ENCODE measurements around the gene CACNA1S.

DNA sequence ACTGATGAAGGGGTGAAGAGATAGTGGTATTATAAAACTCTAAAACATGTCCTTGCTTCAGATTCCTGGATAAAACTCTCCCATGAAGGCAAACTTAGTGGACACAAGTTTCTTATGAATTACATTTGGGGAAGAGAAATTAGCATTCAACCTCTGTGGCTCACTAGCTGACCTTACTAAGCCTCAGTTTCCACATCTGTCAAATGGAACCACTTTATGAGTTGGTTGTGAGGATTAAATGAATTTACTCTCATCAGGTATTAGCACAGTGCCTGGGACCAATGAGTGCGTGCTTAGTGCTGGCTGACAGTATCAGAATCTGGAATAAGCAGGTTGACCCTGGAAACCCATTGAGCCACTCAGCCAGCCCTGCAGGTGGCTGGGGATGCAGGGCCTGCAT lies 2.6 kb downstream of the CACNA1S start:
- no peak for TF ChIP-seq EZH2phosphoT487 (IDR thresholded peaks at IDR 0.05; ENCODE audit: low read depth)
- TF ChIP-seq, protein P1, sequence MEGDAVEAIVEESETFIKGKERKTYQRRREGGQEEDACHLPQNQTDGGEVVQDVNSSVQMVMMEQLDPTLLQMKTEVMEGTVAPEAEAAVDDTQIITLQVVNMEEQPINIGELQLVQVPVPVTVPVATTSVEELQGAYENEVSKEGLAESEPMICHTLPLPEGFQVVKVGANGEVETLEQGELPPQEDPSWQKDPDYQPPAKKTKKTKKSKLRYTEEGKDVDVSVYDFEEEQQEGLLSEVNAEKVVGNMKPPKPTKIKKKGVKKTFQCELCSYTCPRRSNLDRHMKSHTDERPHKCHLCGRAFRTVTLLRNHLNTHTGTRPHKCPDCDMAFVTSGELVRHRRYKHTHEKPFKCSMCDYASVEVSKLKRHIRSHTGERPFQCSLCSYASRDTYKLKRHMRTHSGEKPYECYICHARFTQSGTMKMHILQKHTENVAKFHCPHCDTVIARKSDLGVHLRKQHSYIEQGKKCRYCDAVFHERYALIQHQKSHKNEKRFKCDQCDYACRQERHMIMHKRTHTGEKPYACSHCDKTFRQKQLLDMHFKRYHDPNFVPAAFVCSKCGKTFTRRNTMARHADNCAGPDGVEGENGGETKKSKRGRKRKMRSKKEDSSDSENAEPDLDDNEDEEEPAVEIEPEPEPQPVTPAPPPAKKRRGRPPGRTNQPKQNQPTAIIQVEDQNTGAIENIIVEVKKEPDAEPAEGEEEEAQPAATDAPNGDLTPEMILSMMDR (IDR thresholded peaks at IDR 0.05; ENCODE audit: low read depth, low read length): no peak
